ENCODE results near the gene RNF157.

The RNF157 gene

GRCh38 chr17:76156662-76156991, 83.7 kb downstream of the RNF157 start:
- no peak for DNase-seq (ENCODE audit: low spot score)

GRCh38 chr17:76155988-76156661, 84.2 kb downstream of the RNF157 start:
- DNase-seq (ENCODE audit: low spot score), result no peak

DNA sequence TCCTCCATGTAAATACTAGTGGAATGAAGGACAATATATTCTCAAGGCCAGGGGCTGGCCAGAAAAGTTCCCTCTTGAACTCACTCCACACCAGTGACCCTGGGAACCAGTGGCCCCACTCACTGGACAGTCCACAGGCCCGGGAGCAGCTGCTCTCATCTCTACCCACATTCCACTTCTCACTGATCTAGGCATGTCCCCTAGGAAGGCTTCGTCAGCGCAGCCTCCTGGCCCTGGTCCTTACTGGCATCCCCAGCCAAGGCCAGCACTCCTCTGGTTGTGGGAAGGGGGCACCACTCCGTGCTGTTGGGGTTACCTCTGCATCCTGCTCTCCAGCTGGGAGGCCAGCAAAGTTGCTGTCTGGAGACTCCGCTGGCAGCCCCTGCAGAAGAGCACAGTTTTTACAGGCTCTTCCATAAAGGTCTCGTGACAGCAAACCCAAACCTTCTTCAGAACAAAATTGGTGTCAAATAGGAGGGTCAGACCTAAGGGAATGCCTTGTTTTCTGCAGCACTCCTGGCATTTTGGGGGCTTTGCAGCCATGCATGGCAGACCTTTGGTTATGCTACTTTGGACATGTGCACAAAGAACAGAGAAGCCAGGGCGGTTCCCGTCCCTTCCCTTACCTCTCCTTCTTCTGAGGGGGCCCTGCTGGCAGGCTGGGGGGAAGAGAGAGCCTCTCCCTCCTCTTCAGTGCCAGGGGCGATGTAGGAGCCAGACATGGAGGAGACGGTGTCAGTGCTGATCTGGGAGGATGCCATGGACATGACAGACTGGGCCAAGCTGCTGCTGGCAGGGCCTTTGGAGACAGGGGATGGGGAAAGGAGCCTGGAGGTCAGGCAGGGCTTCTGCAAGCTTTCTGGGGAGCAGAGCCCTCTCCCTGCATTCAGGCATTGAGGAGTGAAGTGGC, 85.1 kb downstream of the RNF157 start:
- no peak for DNase-seq (ENCODE audit: low spot score)

DNA sequence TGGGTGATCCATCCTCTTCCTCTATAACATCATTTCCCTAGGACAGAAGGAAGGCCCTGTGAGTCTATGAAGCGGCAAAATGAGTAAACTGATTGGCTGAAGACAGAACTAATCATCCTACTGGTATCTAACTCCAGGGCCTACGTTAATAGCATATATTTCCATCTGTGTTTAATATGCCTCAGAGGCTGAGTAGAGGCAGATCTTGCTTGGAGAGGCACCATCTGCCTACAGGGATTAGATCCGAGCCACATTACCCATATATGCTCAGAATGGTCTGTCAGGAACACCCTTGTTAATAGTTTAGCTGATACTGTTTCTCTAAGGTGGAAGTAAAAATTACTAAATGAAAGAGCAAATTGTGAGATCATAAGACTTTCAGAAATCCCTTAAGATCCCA, 86.0 kb downstream of the RNF157 start:
- no peak for DNase-seq (ENCODE audit: low spot score)

DNA sequence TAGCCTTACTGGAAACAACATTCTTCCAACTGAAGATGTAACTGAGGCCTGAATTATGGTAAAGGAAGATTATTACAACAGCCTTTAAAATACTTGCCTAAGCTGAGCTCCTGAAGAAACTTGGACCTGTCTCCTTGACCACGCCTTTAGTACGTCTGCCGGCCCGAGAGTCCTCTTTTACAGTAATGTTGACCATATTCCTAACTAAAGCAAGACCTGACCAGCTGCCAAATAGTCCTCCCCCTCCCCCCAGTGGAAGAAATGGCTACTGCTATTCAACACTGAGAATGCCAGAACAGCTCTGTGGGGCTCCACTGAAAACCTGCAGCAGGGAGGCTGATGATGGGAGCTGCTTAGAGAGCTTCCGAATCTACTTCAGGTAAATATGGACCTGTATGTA, 86.7 kb downstream of the RNF157 start:
- DNase-seq (ENCODE audit: low spot score), result no peak

GRCh38 chr17:76153202-76153601, 87.1 kb downstream of the RNF157 start:
- DNase-seq (ENCODE audit: low spot score), result no peak

DNA sequence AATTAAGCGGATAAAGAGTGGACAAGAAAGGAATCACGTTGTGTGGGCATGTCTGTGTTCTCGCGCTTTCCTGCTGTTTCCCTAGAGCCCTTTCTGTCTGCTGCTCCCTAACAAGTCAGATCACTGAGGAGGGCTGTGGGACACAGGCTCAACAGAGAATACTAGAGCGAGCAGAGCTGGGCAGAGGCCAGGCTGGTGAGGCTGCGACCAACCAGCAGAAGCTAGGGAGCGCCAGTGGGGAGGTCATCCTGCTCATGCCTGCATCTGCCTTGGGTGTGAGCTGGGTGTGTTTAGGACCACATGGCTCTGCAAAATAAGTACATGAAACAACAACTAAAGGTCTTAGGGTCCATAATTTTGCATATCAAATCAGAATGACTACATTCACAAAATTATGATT, 87.7 kb downstream of the RNF157 start:
- no peak for DNase-seq (ENCODE audit: low spot score)

DNA sequence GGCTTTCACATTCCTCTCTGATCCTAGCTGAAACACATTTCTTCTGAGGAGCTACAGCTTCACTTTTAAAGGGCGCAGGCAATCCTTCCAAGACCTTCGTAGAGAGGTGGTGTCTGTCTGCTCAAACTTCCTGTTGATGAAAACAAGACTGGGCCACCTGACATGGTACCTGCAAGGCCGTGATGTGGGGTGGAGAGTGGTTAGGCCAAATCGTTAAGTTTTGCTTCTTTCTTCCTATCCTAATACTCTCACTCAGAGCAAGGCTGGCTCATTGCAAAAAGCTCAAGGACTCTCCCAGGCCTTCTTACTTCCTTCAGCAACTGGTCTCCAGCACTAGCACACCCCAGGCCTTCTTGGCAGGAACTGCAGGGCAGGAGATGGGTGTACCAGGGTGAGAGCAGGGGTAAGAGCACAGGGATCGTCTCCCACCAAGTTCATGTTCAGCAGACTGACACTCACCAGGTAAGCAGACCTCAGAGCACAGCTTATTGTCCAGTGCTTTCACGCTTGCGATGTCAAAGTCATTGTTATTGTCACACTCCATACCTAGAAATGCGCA, 88.3 kb downstream of the RNF157 start:
- no peak for DNase-seq (ENCODE audit: low spot score)

DNA sequence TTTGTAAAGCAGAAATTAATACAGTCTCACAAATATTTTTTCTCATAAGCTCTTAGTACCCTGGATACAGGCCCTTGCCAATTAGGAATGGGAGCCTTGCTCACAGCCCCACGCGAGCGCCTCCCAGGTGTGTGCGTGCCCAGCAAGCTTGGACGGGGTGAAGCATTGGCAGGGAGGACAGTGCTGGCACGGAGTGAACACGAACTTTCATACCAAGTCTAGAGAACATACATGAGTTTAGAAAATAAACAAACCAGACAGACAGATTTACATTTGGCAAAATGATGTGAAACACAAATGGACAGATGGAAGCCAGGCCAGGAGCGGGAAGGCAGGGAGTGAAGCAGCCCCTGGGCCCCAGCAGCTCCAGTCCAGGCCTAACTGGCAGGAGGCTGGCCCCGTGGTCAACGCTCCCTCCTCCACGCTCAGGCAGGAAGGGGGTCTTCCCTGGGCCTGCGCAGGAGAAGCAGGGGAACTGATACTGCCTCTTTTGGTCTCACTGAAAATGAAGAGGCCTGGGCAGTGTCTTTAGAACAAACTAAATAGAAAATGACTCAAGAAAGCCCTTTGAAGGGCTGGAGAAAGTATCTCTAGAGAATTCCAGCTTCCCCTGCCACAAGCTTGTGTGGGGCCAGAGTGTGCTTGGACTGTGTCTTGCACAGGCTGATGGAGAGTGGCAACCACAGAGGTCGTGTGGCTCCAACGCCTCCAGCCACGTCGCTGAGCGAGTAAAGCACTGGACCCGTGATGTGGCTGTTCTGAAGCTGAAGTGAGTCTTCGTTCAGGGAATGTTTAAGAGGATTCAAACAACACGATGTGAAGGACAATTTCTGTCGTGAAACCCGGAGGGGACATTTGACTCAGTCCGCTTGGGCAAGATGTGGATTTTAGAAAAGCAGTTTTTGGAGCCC, 89.3 kb downstream of the RNF157 start:
- DNase-seq (ENCODE audit: low spot score), result no peak

DNA sequence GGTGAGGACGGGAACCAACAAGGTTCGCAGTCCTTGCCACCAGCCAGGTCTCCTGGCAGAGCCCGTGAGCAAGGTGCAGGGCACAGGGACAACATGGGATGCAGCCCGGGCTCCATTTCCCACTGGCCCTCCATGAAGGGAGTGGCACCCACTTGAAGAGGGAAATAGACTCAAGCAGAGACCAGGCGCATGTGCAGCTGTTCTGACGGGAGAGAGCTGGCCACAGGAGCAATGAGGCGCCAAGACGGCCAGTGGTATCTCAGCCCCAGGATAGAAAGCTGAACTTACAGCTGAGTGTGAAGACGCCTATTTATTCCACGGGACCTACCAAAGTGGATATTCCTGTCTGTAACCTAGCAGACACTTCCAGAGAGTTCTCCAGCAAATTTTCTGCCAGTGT, 91.1 kb downstream of the RNF157 start:
- no peak for DNase-seq (ENCODE audit: low spot score)

DNA sequence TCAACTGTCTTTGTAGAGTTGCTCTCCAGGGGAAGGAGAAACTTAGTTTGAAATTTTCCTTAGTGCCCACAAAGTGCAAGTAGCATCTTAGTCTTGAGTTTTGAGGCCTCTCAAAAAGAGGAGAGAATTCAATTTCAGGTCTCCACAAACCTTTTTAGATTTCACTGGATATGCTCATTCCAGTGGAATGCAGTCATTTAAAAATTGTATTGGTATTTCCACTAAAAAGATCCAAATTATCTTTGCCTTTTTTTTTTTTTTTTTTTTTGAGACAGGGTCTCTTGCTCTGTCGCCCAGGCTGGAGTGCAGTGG, 92.3 kb downstream of the RNF157 start:
- no peak for DNase-seq (ENCODE audit: low spot score)

DNA sequence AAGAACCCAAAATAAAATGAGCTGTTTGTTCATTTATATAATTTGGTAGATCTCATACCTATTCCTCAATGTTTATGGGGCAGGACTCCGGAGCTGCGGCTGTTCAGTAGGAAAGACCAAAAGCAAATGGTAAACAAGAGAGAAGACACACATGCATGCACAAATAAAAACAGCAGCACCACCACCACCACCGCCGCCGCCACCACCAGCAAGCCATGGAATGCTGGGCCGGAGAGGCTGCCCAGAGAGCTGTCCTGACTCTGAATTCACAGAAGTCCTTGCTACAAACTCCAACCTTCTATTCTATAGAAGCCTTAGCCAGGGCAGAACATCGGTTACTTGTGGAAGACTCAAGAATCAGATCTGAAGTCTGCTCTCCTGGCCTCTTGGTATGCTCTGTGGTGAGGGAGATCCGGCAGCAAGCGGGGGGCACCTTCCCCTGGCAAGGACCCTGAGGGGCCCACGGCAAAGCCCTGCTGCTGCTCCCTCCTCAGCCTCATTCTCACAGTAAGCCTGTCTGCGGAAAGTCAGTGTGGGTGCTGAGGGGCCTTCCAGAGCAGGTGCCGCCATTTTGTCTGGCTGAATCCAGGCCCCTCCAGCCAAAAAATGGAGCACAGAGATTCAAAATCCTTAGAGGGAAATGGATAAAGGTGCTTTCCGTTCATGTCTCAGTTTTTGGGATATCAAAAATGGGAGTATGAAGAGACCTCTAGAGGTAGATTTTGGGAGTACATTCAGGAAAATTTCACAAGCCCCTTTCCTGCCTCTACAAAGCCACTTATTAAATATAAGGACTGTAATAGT, 92.9 kb downstream of the RNF157 start:
- DNase-seq (ENCODE audit: low spot score), result peak; percentile 54

DNA sequence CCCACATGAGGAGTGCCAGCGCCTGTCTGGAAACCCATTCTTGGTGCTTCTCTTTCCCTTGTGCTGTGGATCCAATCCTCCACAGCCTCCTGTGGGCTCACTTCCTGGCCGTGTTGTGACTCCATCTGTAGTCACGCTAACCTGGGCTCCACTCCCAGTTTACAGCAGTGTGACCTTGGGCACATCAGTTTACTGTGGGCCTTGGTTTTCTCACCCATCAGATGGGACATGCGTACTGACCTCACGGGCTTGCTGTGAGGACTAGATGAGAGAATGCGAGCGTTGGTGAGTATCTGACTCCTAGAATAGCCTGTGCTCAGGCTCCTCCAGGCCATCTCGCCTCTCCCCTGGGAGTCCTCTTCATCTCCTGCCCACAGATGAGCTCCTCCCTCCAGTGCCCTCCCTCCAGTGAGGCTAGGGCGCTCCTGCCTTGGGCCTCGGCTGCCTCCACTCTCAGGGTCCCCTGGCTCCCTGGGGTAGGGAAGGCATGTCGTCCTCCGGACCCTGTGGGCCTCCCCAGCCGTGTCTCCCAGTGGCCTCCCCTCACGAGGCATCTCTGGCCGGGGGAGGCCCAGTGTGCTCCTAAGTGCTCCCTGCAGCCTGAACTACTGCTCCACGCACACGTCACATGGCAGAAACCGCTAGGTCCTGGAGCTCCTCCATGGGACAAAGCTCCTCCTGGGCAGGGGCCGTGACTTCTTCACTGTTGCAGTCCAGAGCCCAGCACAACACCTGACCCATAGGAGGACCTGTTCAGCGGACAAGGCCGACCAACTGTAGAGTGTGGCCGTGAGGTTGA, 94.0 kb downstream of the RNF157 start:
- DNase-seq (ENCODE audit: low spot score), result no peak

GRCh38 chr17:76145231-76146052, 94.9 kb downstream of the RNF157 start:
- DNase-seq (ENCODE audit: low spot score), result no peak

DNA sequence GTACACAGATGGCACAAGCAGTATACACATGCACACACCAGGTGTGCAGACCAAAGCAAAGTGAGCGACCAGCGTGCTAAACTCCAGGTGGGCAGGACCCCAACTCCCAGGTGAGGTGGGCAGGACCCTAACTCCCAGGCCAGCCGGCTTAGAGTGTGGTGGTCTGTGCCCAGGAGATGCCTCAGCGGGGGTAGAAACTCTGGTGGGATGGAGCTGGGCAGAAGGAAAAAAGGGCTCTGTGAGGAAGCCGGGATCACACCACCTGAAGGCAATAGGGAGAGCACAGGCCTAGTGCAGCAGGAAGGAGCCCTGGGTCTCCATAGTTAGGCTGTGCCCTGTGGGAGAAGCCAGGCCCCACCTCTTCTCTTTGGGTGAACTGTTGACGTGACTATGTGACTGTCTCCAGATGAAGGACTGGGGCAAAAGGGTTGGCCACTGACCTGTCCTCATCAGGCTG, 97.7 kb downstream of the RNF157 start:
- DNase-seq (ENCODE audit: low spot score), result no peak

DNA sequence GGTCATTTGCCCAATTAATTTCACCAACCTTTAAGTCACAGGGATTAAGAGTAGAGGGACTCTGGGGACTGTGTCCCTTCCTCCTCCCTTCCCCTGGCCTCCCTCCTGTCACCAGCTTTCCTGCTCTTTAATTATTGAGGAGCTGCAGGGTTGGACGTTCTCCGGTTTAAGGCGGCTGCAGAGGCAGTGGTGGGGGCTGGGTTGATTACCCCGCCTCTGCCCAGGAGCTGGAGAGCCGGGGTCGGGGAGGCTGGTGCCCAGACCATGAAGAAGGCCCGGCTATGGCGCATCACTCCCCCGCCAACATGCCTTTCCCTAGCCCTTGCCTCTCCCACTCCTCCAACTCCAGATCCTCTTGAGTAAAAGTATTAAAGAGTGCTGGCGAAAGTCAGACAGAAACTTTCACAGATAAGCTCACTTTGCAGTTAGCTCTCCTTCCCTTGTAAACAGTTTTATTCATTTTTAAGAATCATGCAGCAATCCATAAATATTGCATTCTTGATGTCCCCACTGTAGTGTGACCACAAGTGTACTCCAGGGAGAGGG, 98.2 kb downstream of the RNF157 start:
- no peak for DNase-seq (ENCODE audit: low spot score)

GRCh38 chr17:76141212-76142038, 98.9 kb downstream of the RNF157 start, which contains the start of gene FOXJ1:
Gene FOXJ1 (minus strand): TSS chr17:76141245. CDS start chr17:76140395, 850 bp downstream.
- peak; percentile 85 for DNase-seq (ENCODE audit: low spot score)

DNA sequence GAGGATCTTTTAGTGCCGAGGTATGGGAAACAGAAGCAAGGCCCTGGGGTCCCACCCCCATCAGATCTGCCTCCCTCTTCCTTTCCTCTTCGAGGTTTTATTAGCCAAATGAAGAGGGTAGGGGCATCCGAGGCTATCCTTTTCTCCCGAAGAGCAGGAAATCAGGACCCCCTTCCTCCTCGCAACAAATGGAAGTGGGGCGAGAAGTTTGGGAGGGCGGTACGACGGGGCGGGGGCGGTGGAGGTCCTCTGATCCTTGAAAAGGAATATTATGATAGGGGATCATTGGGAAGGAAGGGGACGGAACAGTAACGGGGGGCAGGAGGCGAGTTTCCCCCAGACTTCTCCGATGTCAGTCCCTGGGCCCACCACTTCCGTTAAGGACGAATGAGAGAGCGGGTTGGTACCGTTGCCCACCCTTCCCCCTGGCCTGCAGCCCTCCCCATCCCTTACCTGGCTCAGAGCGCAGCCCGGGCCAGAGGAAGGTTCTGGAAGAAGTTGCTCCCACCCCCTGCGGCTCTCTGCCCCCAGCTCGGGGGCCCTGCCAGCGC, 99.6 kb downstream of the RNF157 start:
- DNase-seq (ENCODE audit: low spot score), result no peak
